H1 (cell line): ENCODE results near the gene STX5. TPM values are rescaled to one million over a fixed set of nuclear protein-coding genes. Genes with fewer than 3 reads are reported as not detected.

Experiments used
- BCL11A ChIP-seq, 2 experiments: IDR thresholded peaks; one replicate each; pipeline ENCODE4 v1.6.1; 2011; ENCODE audit warnings: low read depth in 2 of 2, low read length in 2 of 2, mild to moderate bottlenecking in 2 of 2
- EZH2 ChIP-seq: fragments of 200-600 bp; sonication (generic); IDR thresholded peaks from 2 replicates; pipeline ENCODE4 v1.7.1; 2012; ENCODE audit warnings: low read depth, mild to moderate bottlenecking, moderate library complexity, low read length, inconsistent platforms; ENCODE audit not compliant: severe bottlenecking
- GABPA ChIP-seq: IDR thresholded peaks from 2 replicates; pipeline ENCODE4 v1.6.1; 2011; ENCODE audit warnings: mild to moderate bottlenecking, low read length, moderate library complexity, borderline replicate concordance; ENCODE audit not compliant: insufficient read depth
- NANOG ChIP-seq: IDR thresholded peaks from 2 replicates; pipeline ENCODE4 v1.6.1; 2011; ENCODE audit warnings: low read length, low read depth, mild to moderate bottlenecking, inconsistent platforms; ENCODE audit not compliant: insufficient read depth, poor library complexity, severe bottlenecking
- RBBP5 ChIP-seq: IDR thresholded peaks from 2 replicates; pipeline ENCODE4 v1.7.1; 2012; ENCODE audit warnings: low read depth, mild to moderate bottlenecking, inconsistent platforms, low read length, moderate library complexity, borderline replicate concordance
- SIRT6 ChIP-seq: IDR thresholded peaks from one replicate; pipeline ENCODE4 v1.7.1; 2012; ENCODE audit warnings: low read length, inconsistent platforms
- polyA plus RNA-seq, 7 experiments: library from polyadenylated mRNA; depleted of rRNA in 3 of 7; stranded (reverse) in 5 of 7; unstranded in 2 of 7; fragments of >200 nt in 5 of 7; fragments of 200-250 nt in 2 of 7; gene quantifications; 1 replicate in 5 of 7; 2 replicates in 1 of 7; 4 replicates in 1 of 7; pipeline versions ENCODE4 v1.2.1 to v1.2.3, GENCODE V29; 2011 to 2013; ENCODE audit warnings: missing spikeins in 2 of 7, mixed read lengths in 2 of 7
- total RNA-seq: library from RNA; stranded (reverse); fragmentation: NEBNext Ultra II Directional; extraction: Animal tissue kit (Norgen Biotek cat#: 25700); gene quantifications from 2 replicates; pipeline ENCODE4 v1.2.1, GENCODE V29; 2021
- TF ChIP-seq, protein P1 (sequence below): IDR thresholded peaks from 2 replicates; pipeline ENCODE4 v1.6.1; 2012; ENCODE audit warnings: inconsistent platforms
- TF ChIP-seq, protein P2 (sequence below): IDR thresholded peaks from 2 replicates; pipeline ENCODE4 v1.6.1; 2012; ENCODE audit warnings: low read length, inconsistent platforms
- TF ChIP-seq, protein P3 (sequence below): IDR thresholded peaks from 2 replicates; pipeline ENCODE4 v1.6.1; 2011; ENCODE audit warnings: low read length, improper control_type of control experiment

The STX5 gene
- total and polyA plus RNA-seq, 2 of the 8 experiments (the other 6 are each of a cell fraction or from before 2014, with no cell fraction given): 24.2 to 28.5 TPM

DNA sequence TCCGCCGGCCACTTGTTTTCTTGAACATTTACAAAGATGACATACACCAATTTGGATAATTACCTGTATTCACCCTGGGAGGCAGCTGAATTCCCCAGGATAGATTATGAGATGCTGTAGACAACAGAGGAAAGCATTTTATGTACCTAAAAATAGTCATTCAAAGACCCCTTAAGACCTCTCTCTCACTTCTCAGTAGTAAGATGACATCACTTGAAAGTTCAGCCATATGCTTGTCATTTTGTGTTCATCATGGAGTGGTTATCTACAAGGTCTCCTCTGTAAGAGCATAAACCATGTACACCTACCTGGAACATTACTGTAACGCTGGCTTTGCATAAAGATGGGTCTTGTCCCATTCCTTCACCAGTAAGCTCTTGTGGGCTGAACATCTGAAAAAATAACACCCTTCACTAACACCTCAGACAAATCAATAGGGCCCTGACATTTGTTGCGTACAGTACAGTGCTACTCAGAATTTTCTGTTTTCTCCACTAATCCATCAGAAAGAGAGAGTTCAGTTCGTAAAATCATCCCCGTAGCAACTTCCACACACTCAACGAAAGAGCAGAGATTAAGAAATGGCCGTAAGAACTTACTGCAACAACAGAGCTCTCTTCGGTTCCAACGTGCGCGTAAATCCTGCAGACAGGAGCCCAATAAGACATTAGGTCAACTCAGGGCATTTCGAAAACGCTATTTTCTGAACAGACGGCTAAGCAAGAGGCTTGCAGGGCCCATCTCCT, 23.1 kb upstream of the STX5 start (continued):
- TF ChIP-seq SIRT6: no peak
- TF ChIP-seq GABPA: no peak
- no peak for TF ChIP-seq NANOG
- no peak for TF ChIP-seq BCL11A (IDR thresholded peaks at IDR 0.05; ENCODE audit: low read depth in 2 of 2, low read length in 2 of 2)
- TF ChIP-seq, protein P1, sequence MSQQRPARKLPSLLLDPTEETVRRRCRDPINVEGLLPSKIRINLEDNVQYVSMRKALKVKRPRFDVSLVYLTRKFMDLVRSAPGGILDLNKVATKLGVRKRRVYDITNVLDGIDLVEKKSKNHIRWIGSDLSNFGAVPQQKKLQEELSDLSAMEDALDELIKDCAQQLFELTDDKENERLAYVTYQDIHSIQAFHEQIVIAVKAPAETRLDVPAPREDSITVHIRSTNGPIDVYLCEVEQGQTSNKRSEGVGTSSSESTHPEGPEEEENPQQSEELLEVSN: no peak
- TF ChIP-seq, protein P2, sequence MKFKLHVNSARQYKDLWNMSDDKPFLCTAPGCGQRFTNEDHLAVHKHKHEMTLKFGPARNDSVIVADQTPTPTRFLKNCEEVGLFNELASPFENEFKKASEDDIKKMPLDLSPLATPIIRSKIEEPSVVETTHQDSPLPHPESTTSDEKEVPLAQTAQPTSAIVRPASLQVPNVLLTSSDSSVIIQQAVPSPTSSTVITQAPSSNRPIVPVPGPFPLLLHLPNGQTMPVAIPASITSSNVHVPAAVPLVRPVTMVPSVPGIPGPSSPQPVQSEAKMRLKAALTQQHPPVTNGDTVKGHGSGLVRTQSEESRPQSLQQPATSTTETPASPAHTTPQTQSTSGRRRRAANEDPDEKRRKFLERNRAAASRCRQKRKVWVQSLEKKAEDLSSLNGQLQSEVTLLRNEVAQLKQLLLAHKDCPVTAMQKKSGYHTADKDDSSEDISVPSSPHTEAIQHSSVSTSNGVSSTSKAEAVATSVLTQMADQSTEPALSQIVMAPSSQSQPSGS: peak; percentile 76
- no peak for TF ChIP-seq EZH2
- TF ChIP-seq, protein P3, sequence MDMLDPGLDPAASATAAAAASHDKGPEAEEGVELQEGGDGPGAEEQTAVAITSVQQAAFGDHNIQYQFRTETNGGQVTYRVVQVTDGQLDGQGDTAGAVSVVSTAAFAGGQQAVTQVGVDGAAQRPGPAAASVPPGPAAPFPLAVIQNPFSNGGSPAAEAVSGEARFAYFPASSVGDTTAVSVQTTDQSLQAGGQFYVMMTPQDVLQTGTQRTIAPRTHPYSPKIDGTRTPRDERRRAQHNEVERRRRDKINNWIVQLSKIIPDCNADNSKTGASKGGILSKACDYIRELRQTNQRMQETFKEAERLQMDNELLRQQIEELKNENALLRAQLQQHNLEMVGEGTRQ: no peak
- no peak for TF ChIP-seq RBBP5
